IMR-90 (cell line): ENCODE results near the gene ESYT3. TPM values are rescaled to one million over a fixed set of nuclear protein-coding genes. Genes with fewer than 3 reads are reported as not detected.
A peak's percentile ranks its signal among the peaks of the same experiment; 100 is the strongest.

Source experiments
- ATAC-seq: fragments of 200-7000 bp; cut with Tn5 transposase; 2 replicates; pipeline ENCODE4 v1.9.1; 2020; ENCODE audit warnings: low read depth, mild to moderate bottlenecking, moderate library complexity
- BruUV-seq: library from RNA; stranded (reverse); fragments of 400-500 nt; replicated peaks from 2 replicates; lab custom pipeline; 2021; lab: Mats Ljungman, UMichigan
- CTCF ChIA-PET: fragments of 300-600 bp; formaldehyde crosslinking; extraction: SDS; loops from one replicate; lab custom pipeline; 2021; ENCODE audit warnings: antibody characterized with exemption; lab: Yijun Ruan, JAX
- POLR2A ChIA-PET: fragments of 300-600 bp; sonication (Branson Sonifier 250); formaldehyde crosslinking; loops from one replicate; lab custom pipeline; 2022; ENCODE audit warnings: antibody characterized with exemption; ENCODE audit not compliant: unreplicated experiment; lab: Charles Lee
- DNase-seq: peaks from one replicate; pipeline ENCODE4 v3.0.0; 2013
- H2AFZ ChIP-seq: replicated peaks from 2 replicates; pipeline ENCODE3; 2013; ENCODE audit warnings: low read length, mild to moderate bottlenecking; ENCODE audit not compliant: poor library complexity
- H2AK5ac ChIP-seq: 2 replicates; pipeline ENCODE4 v1.6.1; 2013; ENCODE audit warnings: low read depth, low read length, inconsistent platforms
- H2AK9ac ChIP-seq: replicated peaks from 2 replicates; pipeline ENCODE3; 2013; ENCODE audit warnings: mild to moderate bottlenecking, low read depth, low read length, moderate library complexity; ENCODE audit not compliant: poor library complexity
- H2BK120ac ChIP-seq: 2 replicates; pipeline ENCODE4 v1.6.1; 2013; ENCODE audit warnings: low read depth, low read length, inconsistent platforms
- H2BK15ac ChIP-seq: 3 replicates; pipeline ENCODE4 v1.6.1; 2013; ENCODE audit warnings: low read depth, low read length, inconsistent platforms
- H2BK20ac ChIP-seq: 2 replicates; pipeline ENCODE4 v1.6.1; 2013; ENCODE audit warnings: low read depth, mild to moderate bottlenecking, inconsistent platforms, low read length, moderate library complexity
- H2BK5ac ChIP-seq: 2 replicates; pipeline ENCODE4 v1.6.1; 2013; ENCODE audit warnings: mild to moderate bottlenecking, low read depth, low read length, inconsistent platforms; ENCODE audit not compliant: poor library complexity, severe bottlenecking
- H3K14ac ChIP-seq: replicated peaks from 2 replicates; pipeline ENCODE4 v1.6.1; 2013; ENCODE audit warnings: low read depth, low read length, inconsistent platforms
- H3K18ac ChIP-seq: 2 replicates; pipeline ENCODE4 v1.6.1; 2013; ENCODE audit warnings: low read depth, low read length, control low read depth
- H3K23ac ChIP-seq: 2 replicates; pipeline ENCODE4 v1.6.1; 2013; ENCODE audit warnings: low read depth, low read length, inconsistent platforms
- H3K27ac ChIP-seq: 2 replicates; pipeline ENCODE4 v1.5.1; 2013; ENCODE audit warnings: mild to moderate bottlenecking, control low read depth, low read length; ENCODE audit not compliant: insufficient read depth
- H3K27me3 ChIP-seq: 2 replicates; pipeline ENCODE4 v1.6.1; 2013; ENCODE audit warnings: low read length; ENCODE audit not compliant: control insufficient read depth, insufficient read depth
- H3K36me3 ChIP-seq: 2 replicates; pipeline ENCODE4 v1.6.1; 2013; ENCODE audit warnings: low read length, mixed read lengths; ENCODE audit not compliant: control insufficient read depth, insufficient read depth
- H3K4ac ChIP-seq: 2 replicates; pipeline ENCODE4 v1.6.1; 2013; ENCODE audit warnings: low read depth, low read length, inconsistent platforms
- H3K4me1 ChIP-seq: 2 replicates; pipeline ENCODE4 v1.6.1; 2013; ENCODE audit warnings: low read length, mixed read lengths; ENCODE audit not compliant: control insufficient read depth, insufficient read depth
- H3K4me2 ChIP-seq: 2 replicates; pipeline ENCODE4 v1.6.1; 2013; ENCODE audit warnings: low read depth, mild to moderate bottlenecking, control low read depth, low read length, moderate library complexity
- H3K4me3 ChIP-seq: 2 replicates; pipeline ENCODE4 v1.5.1; 2013; ENCODE audit warnings: low read depth, mild to moderate bottlenecking, control low read depth, low read length, moderate library complexity; ENCODE audit not compliant: insufficient read depth
- H3K56ac ChIP-seq: 2 replicates; pipeline ENCODE4 v1.6.1; 2013; ENCODE audit warnings: low read length, inconsistent platforms; ENCODE audit not compliant: insufficient read depth; ENCODE audit errors: extremely low read depth
- H3K79me1 ChIP-seq, 2 experiments: 2 replicates each; pipeline ENCODE4 v1.6.1; 2013; ENCODE audit warnings: low read length in 2 of 2, inconsistent platforms in 1 of 2, low read depth in 1 of 2
- H3K9ac ChIP-seq: 2 replicates; pipeline ENCODE4 v1.6.1; 2013; ENCODE audit warnings: low read depth, low read length, control low read depth
- H3K9me1 ChIP-seq: 2 replicates; pipeline ENCODE4 v1.6.1; 2013; ENCODE audit warnings: low read length, inconsistent platforms; ENCODE audit not compliant: insufficient read depth
- H3K9me3 ChIP-seq: 2 replicates; pipeline ENCODE4 v1.6.1; 2013; ENCODE audit warnings: low read length; ENCODE audit not compliant: control insufficient read depth, insufficient read depth
- H4K20me1 ChIP-seq: 2 replicates; pipeline ENCODE4 v1.6.1; 2013; ENCODE audit warnings: low read length, inconsistent platforms; ENCODE audit not compliant: insufficient read depth
- H4K5ac ChIP-seq: 2 replicates; pipeline ENCODE4 v1.6.1; 2013; ENCODE audit warnings: mild to moderate bottlenecking, low read depth, low read length, control low read depth
- H4K8ac ChIP-seq, 2 experiments: 2 replicates each; pipeline ENCODE4 v1.6.1; 2013; ENCODE audit warnings: low read depth in 2 of 2, low read length in 2 of 2, control low read depth in 1 of 2, inconsistent platforms in 1 of 2
- H4K91ac ChIP-seq: 2 replicates; pipeline ENCODE4 v1.6.1; 2013; ENCODE audit warnings: low read depth, low read length, inconsistent platforms; ENCODE audit not compliant: insufficient read depth
- BHLHE40 ChIP-seq: fragments of 150-350 bp; IDR thresholded peaks from 2 replicates; pipeline ENCODE4 v1.6.1; 2016; ENCODE audit warnings: mild to moderate bottlenecking, low read depth, low read length
- CHD1 ChIP-seq: IDR thresholded peaks from 2 replicates; pipeline ENCODE4 v1.6.1; 2012; ENCODE audit warnings: low read depth, low read length, improper control_type of control experiment
- MAFK ChIP-seq: IDR thresholded peaks from 2 replicates; pipeline ENCODE4 v1.6.1; 2012; ENCODE audit warnings: low read depth, low read length, improper control_type of control experiment
- POLR2A ChIP-seq: IDR thresholded peaks from 2 replicates; pipeline ENCODE4 v1.6.1; 2012; ENCODE audit warnings: mild to moderate bottlenecking, low read depth, low read length
- RFX5 ChIP-seq: IDR thresholded peaks from 2 replicates; pipeline ENCODE4 v1.8.0; 2012; ENCODE audit warnings: low read depth, mild to moderate bottlenecking, low read length, moderate library complexity
- SMC3 ChIP-seq: fragments of 150-350 bp; IDR thresholded peaks from 2 replicates; pipeline ENCODE4 v1.6.1; 2016; ENCODE audit warnings: low read depth, mild to moderate bottlenecking, antibody characterized with exemption, low read length, moderate library complexity
- WGBS, 2 experiments: methylation state at CpG; one replicate each; pipeline versions ENCODE4 v1.1.5 to v1.1.7; 2013; ENCODE audit warnings: missing lambda C conversion rate in 2 of 2; ENCODE audit not compliant: insufficient read length in 1 of 2; ENCODE audit errors: extremely low coverage in 2 of 2; 5-methylcytosine and 5-hydroxymethylcytosine counted together
- dilution Hi-C: fragments of 300-500 bp; cut with HindIII; formaldehyde crosslinking; loops from one replicate; pipeline ENCODE4 v1.14.3; 2018; ENCODE audit warnings: low sequenced_read_pairs; ENCODE audit not compliant: unreplicated experiment
- in situ Hi-C: fragments of 300-500 bp; cut with MboI; formaldehyde crosslinking; loops from 3 replicates; pipeline ENCODE4 v1.14.3; 2019; ENCODE audit warnings: low sequenced_read_pairs, inconsistent platforms, mixed read lengths
- intact Hi-C: fragments of 100-400 bp; cut with micrococcal nuclease; formaldehyde crosslinking; loops from 2 replicates; pipeline ENCODE4 v1.10.0; 2022
- polyA plus RNA-seq, 3 experiments: library from polyadenylated mRNA; depleted of rRNA; stranded (reverse); fragments of >200 nt; gene quantifications; 2 replicates each; pipeline ENCODE4 v1.2.3, GENCODE V29; 2012; ENCODE audit warnings: low replicate concordance in 1 of 3
- total RNA-seq: library from RNA; depleted of rRNA; stranded (reverse); fragments of >200 nt; gene quantifications from 2 replicates; pipeline ENCODE4 v1.2.3, GENCODE V29; 2012

ESYT3 gene
- total and polyA plus RNA-seq, 2 of the 4 experiments (the other 2 are of a cell fraction): under 0.01 to 0.02 TPM

DNA sequence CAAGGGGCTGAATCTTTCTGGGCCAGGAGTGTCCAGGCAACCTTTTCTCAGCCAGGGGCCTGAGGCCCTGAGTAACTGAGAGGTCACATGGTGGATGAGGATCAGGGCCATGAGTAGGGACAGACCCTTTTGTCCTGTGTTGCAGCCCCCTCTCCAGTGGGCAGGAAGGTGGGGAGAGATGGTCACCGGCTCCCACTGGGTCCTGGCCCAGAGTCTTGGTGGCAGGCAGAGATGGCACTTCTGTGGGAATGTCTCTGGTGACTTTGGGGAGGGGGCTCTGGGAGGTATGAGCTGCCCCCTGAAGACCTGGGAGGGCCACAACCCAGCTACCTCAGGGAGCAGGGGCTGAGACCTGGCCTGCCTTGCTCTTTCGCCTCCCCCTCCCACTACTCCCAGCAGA is 6.8 kb downstream of the ESYT3 start:
- H3K4me3 ChIP-seq: no peak overlapping the region
- H2AFZ ChIP-seq: peak overlapping the region; percentile 8
- no peak overlapping the region for H3K9ac ChIP-seq
- in situ Hi-C loops (no loop called here), dilution Hi-C loops (no loop called here), intact Hi-C loops (no loop called here)
- WGBS, 2 experiments: no CpG with 5 or more reads among the region's 2 CpGs
- no peak overlapping the region for H2BK20ac ChIP-seq
- no peak overlapping the region for H3K14ac ChIP-seq
- TF ChIP-seq SMC3 (no peak), BHLHE40 (no peak), POLR2A (no peak), MAFK (no peak), CHD1 (no peak), RFX5 (no peak)
- DNase-seq (no peak), ATAC-seq (no peak)
- no TSS peak for BruUV-seq
- H3K36me3 ChIP-seq: no peaks in the 10 kb centered on the region
- H3K4me1 ChIP-seq: peaks cover 7% of the 10 kb centered on the region; the same call in 1 of the 2 replicates
- no peak overlapping the region for H2BK15ac ChIP-seq
- no peak overlapping the region for H4K91ac ChIP-seq
- no peak overlapping the region for H2BK5ac ChIP-seq
- H3K4me2 ChIP-seq: no peak overlapping the region
- H2AK9ac ChIP-seq: peak overlapping the region; percentile 10
- H3K4ac ChIP-seq: no peak overlapping the region
- H3K18ac ChIP-seq: no peak overlapping the region
- no peaks in the 10 kb centered on the region for H4K20me1 ChIP-seq
- no peaks in the 10 kb centered on the region for H3K79me1 ChIP-seq
- no peak overlapping the region for H3K23ac ChIP-seq
- no peak overlapping the region for H2AK5ac ChIP-seq
- no peaks in the 10 kb centered on the region for H3K9me3 ChIP-seq
- no peak overlapping the region for H2BK120ac ChIP-seq
- H3K56ac ChIP-seq: no peak overlapping the region
- ChIA-PET CTCF (interaction anchor here (0.7 kb wide), 1 partner anchor 493 kb away, joined by 3 read pairs; no protein-coding TSS in a partner anchor), POLR2A (no interaction called here)
- H3K27ac ChIP-seq: no peak overlapping the region
- H4K5ac ChIP-seq: no peak overlapping the region
- peaks cover 31% of the 10 kb centered on the region for H3K27me3 ChIP-seq
- peaks cover 6% of the 10 kb centered on the region; the same call in 1 of the 2 replicates for H3K9me1 ChIP-seq
- no peak overlapping the region for H4K8ac ChIP-seq
